Posterior cingulate gyrus (tissue), 11 donors: ENCODE data around the gene PTPRN2.
"Not testable (repeated sequence)": the region's sequence is repeated elsewhere in the genome, so short reads cannot be mapped to it uniquely, and the experiment has no call there.

Experiments
- DNase-seq, 10 donors: peaks; one replicate each; pipeline versions ENCODE4 v3.0.0 to v3.0.0-alpha.2; 2020 to 2021; ENCODE audit warnings: mixed read lengths in 3 of 10
- intact Hi-C: fragments of 100-400 bp; cut with DNase I; formaldehyde crosslinking; loops from one replicate; pipeline ENCODE4 v1.15.1; 2023

The PTPRN2 gene

DNA sequence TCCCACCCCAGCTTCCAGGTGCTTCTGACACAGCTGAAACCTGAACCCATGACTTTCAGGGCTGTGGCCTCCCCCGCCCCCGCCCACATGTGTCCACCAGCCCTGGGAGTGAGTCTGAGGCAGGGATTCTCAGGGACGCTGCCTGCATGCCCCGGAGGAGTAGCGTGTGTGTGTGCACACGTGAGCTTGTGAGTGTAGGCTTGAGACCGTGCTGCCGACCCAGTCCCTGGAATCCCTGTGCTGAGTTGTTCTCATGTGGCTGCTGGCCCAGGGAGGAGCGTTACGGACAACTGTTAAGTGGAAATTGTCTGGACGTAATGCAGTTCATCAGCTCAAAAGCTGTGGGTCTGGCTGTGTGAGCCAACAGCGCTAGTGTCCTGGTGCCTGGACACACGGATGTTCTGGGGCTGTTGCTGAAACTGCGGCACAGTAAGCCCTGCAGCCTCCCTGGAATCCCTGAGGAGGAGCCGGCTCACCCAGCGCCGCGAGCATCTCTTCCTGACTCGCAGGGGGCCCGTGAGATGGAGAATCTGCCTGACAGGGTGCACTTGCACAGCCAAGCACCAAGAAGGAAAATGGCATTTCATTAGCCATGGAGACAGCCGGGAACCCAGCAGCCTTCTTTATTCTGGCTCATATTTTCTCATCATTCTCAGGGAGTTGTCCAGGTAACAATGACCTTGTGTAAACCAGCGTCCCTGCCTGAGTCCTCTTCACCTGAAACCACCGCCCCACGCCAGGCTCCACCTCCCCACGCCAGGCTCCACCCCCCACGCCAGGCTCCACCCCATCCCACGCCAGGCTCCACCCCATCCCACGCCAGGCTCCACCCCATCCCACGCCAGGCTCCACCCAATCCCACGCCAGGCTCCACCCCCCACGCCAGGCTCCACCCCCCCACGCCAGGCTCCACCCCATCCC lies 603.9 kb downstream of the PTPRN2 start:
- DNase-seq: peak in 1 of 10 donors; percentile 59
- intact Hi-C loops: no loop called here

DNA sequence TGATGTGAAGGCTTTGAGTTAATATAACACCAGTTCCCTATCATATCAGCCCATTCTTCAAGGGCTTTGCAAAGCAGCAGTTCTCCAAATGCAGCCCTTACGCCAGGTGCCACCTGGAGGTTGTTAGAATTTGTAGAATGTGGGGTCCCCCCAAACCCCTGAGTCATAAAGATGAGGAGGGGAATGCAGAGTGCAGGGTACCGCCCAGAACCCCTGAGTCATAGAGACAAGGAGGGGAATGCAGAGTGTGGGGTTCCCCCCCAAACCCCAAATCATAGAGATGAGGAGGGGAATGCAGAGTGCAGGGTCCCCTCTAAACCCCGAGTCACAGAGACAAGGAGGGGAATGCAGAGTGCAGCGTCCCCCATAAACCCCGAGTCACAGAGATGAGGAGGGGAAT lies 605.8 kb downstream of the PTPRN2 start:
- intact Hi-C loops: no loop called here
- no peak for DNase-seq

DNA sequence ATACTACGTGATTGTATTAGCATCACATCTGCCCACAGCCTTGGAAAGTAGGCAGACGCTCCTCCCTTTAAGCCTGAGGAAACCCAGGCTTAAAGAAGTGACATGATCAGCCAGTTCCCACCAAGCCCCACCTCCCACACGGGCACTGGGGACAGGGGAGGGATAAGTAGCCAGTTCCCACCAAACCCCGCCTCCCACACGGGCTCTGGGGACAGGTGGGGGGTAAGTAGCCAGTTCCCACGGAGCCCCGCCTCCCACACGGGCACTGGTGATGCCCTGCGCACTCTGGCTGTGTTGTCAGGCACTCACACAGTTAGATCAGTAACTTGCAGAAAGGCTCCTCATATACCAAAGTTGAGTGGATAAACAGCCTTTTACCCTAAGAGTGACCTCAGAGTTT lies 606.8 kb downstream of the PTPRN2 start:
- intact Hi-C loops: no loop called here
- DNase-seq: peak in 1 of 10 donors; percentile 46

DNA sequence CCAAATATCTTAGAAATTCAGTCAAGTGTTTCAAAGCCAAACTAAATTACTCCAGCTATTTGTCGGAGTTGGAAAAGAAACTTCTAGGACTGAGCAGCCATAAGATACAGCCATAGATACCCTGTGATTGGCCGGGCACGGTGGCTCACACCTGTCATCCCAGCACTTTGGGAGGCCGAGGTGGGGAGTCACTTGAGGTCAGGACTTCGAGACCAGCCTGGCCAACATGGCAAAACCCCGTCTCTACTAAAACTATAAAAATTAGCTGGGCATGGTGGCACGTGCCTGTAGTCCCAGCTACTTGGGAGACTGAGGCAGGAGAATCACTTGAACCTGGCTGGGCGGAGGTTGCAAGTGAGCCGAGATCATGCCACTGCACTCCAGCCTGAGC lies 607.3 kb downstream of the PTPRN2 start:
- DNase-seq: peak in 2 of 10 donors; percentile 20 to 55
- intact Hi-C loops: not testable (repeated sequence)

DNA sequence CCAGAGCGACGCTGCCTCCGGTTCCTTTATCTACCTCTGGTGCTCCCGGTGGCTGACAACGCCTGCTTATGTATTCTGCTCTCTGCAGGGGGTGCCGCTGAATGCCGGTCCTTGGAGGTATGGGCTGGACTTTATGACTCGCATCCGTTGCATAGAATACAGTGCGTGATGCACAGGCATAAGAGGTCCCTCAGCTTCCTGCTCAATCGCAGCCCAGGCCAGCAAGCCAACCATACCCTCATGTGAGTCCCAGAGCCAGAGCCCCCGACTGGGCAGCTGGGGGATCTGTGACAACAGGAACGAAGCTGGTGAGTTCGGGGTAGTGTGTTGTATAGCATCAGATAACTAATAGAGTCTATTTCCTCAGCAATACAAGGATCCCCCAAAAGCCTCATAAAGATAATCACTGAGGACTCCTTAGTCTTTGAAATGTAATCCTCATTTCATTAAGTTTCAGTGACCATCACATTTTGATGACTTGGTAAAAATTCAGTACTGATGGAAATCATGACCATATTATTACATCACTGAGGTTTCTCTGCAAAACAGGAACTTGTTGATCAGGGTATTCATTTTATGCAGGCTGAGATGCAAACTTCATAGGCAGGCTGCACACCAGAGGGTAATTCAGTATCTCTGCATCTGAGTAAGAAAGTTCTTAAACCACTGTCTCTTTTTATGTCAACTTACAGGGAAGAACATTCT lies 607.8 kb downstream of the PTPRN2 start:
- DNase-seq: peak in 1 of 10 donors; percentile 39
- intact Hi-C loops: no loop called here

DNA sequence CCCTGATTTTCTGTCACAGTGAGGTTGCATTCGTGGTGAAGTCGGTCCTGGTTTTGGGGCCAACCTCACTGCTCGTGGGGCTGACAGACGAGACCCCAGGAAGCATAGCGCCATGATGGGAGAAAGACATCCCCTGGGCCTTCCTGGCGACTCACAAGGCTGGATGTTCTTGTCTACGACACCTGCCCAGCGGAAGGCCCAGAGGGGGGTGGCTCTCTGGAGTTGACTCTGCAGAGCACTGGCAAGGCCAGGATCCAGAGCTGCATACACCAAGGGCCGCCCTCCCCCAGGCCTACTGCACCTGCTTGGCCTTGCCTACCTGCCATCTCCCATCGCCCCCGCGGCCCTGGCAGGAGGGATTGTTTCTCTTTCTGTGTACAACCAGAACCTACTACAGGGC lies 608.9 kb downstream of the PTPRN2 start:
- peak in 1 of 10 donors; percentile 66 for DNase-seq
- intact Hi-C loops: no loop called here

DNA sequence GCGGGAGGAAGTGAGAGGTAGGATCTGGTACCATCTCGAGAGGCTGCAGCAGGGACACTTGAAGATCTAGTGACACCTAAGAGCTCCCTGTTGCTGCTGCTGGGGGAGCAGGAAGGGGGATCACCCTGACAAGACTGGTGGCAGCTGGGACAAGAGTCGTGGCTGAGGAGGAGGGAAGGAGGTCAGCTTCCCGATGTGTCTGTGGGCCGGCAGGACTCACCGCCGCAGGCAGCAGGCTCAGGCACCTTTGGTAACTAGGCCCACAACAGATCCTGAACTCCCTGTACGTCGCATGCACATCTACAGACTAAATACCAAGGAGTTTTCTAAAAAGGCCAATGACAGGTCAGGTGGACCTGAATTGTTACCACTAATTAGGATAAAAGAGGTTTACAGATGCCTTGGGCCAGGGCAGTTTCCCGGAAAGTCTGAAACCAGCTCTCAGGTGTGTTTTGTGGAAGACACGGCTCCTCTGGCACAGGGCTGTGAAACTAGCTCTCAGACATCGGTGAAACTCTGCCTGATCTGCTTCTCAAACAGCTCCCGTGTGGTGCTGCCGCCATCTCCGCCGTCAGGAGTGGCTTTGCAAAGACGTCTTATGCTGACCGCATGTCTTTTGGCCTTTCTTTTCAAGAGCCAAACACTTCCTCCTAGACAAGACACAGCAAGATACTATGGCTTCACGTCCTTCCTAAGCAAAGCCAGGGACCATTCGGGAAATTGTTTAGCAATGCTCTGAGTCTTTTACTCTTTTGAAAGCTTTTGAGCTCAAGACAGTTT lies 609.7 kb downstream of the PTPRN2 start:
- intact Hi-C loops: no loop called here
- DNase-seq: peak in 1 of 10 donors; percentile 47

DNA sequence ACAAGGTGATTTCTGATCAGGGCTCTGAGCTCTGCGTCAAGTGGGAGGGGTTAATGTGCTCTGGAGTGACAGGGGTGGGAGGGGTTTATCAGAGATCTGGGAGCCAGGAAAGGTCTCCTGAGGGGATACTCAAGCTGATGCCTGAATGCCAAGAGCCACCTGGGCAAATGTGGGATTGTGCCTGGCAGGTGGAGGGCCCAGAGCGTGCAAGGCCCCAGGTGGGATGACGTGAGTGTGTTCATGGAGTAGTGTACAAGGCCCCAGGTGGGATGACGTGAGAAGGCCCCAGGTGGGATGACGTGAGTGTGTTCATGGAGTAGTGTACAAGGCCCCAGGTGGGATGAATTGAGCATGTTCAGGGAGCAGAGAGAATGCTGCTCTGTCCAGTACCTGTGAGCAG lies 610.3 kb downstream of the PTPRN2 start:
- intact Hi-C loops: no loop called here
- peak in 1 of 10 donors; percentile 31 for DNase-seq

DNA sequence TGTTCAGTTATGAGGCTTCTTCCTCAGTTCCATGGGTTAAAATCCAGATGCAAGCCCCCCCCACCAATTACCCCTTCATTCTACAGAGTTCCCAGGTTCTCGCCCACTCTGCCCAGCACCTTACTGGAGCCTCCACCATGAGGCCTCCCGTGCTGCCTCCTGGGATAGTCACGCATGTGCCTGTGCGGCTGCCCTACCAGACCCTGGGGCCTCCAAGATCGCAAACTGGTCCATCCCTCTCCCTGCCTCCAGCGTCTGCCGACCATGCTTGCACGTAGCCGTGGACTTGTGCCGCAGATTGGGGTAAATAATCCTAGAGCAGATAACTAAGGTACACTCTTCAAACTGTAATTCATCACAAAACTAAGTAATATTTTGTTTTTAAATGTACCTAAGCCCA lies 611.2 kb downstream of the PTPRN2 start:
- peak in 1 of 10 donors; percentile 31 for DNase-seq
- intact Hi-C loops: no loop called here

DNA sequence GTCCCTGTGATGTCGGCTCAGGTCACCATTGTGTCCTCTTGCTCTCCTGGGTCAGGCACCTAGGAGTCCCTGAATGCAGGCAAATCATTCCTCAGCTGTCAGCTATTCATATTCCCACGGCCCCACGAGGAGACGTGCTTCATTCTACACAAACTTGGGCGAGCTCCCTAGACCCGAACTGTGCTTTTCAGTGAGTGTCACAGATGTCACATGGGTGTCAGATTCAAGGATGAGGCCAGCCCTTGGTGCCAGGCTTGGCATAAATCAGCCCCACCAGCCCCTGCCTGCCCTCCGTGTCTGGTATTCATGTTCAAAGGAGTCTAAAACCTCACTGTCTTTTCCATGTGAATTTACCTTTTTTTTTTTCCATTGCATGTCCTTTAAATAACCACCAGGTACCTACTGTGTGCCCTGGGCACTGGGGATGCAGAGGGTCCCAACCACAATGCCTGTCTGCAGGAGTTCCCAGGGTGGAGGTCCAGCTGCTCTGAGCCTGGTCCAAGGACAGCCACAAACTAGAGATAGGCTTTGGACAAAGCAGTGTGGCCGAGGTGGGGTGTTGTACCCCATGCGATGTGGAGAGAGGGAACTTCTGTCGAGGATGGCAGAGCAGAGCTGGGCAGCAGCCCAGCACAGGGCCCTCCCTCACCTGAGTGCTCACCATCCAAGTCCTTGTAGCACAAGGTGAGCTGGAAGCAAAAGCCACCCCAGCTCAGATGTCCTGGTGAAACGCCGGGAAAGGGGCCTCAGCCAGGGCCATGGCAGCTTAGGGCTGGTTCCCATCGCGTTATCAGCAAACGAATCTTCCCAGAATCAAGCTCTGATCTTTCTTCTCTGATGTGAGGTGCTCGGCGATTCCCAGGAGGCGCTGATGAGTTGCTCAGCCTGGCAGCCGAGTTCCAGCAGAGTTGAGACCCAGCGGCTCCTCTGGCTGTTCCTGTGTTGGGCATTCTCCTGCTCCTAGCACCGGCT lies 611.9 kb downstream of the PTPRN2 start:
- intact Hi-C loops: no loop called here
- peak in 1 of 10 donors; percentile 59 for DNase-seq

DNA sequence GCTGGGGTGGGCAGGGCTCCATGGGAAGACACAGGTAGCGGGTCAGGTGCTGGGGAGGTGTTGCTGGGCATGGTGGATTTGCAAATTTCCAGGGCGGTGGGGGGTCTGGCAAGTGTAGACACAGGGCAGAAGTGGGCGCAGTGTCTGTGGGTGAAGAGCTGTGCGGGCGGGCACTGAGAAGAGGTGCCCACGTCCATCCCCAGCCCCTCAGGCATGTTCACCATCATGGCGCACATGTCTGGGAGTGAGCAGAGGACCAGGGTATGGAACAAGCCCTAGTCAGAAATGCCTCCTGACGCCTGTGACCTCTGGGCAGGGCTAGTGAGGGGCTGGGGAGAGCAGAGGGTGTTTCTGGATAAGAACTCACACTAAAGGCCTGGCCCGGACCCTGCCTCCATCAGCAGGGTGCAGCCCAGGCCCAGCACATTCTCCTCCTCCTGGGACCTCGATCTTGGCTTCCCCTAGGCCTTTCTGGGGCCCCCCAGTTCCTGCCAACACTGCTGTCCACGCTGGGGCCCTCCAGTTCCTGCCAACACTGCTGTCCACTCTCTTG lies 612.9 kb downstream of the PTPRN2 start:
- peak in 1 of 10 donors; percentile 52 for DNase-seq
- intact Hi-C loops: no loop called here

DNA sequence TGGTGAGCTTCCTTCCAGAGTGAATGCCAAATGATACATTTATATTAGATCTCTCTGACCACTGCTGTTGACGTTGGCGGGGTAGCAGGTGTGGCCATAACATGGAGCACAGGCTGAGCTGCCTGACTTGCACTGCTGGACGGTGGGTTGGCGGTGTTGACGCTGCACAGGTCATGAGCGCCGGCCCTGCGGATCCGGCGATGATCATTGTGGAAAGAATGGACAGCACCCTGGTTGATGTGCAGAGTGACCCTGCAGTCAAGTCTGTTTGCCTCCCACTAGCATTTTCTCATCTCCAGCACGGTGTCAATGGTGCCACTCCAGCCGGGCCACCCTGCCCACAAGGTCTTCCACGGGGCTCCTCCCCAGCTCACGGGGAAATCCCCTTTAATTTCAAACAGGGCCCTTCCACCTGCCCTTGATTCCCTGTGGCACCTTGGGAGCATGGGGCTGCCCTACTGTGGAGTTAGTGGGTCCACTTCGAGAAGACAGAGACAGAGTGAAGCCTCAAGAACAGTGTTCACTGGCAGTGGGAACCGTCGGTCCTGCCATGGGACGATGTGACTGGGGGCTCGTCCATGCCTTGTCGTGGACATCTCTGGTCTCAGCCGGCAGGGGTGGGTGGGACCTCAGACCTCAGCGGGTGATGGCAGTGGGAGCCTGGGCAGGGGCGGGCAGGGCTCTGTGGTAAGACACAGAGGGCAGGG lies 613.5 kb downstream of the PTPRN2 start:
- peak in 1 of 10 donors; percentile 59 for DNase-seq
- intact Hi-C loops: no loop called here

DNA sequence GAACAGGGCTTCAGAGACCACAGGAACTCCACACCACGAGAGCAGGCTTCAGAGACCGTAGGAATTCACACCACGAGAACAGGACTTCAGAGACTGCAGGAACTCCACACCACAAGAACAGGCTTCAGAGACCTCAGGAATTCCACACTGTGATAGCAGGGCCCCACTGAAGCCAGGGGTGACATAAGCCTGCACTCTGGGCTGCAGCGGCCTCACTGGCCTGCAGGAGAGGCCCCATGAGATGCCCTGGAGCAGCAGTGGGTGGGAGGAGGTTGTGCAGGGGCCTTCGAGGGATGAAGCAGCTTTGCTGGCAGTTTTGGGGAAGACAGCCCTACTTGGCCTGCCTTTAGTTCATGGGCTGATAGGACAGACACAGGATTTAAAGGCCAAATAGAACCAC lies 614.7 kb downstream of the PTPRN2 start:
- peak in 1 of 10 donors; percentile 7 for DNase-seq
- intact Hi-C loops: no loop called here

DNA sequence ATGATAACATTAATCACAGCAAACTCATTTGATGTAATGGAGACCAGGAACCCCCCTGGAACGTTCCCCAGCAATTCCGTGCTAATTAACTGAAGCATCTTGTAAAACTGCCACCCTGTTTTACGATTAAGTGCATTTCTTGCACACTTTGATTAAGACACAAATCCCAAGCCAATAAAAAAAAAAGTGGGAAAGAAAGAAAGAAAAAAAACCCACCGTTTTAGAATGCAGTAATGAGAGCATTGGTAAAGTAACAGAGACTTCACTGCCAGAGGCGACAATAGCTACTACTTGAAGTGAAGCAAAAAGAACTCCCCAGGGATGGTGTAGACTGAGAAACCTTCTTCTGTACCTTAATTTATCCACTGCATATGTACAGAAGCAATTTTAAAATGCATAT lies 616.1 kb downstream of the PTPRN2 start:
- intact Hi-C loops: no loop called here
- no peak for DNase-seq

DNA sequence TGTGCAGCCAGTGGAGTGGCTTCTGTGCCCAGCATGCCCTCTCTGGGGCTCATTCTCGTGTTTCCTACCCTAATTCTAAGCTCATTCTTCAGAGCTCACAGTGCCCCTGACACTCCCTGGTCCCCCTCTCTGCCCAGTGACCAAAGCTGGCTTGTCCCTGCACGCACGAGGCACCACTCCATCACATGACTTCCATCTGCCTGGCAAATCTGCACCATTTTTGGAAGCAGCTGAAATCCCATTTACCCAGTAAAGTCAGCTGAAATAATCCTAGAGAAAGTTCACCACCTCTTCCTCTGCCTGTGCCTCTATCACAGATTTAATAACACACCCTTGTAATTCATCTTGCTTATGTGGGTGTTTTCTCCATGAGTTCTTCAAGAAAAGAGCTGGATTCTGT lies 616.9 kb downstream of the PTPRN2 start:
- intact Hi-C loops: no loop called here

DNA sequence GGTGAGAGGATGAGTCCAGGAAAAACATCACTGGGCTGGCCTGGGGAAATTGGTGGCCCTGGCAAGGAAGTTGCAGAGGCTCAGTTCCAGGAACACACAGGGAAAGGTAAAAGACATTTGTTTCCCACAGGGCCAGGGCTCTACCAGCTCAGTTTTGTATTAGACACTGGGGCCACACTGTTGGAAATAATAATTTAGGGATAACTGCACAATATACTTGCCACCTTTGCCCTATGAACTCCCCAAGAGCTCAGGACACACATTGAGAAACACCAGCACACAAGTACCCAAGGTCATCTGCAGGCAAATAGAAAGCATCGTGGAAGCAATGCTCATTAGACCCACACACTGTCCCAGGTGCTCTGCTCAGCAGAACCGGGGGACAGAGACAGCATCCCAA lies 617.6 kb downstream of the PTPRN2 start:
- no peak for DNase-seq
- intact Hi-C loops: no loop called here

More for the DNA sequence above, 616.9 kb downstream of the PTPRN2 start:
- peak in 1 of 10 donors; percentile 83 for DNase-seq

DNA sequence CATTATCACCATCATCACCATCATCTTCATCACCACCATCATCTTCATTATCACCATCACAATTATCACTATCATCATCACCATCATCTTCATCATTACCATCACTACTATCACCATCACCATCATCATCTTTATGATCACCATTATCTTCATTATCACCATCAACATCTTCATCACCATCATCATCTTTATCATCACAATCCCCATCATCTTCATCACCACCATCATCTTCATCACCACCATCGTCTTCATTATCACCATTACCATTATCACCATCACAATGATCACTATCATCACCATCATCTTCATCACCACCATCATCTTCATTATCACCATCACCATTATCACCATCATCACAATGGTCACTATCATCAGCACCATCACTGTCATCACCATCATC lies 621.1 kb downstream of the PTPRN2 start:
- intact Hi-C loops: no loop called here
- DNase-seq: no peak

DNA sequence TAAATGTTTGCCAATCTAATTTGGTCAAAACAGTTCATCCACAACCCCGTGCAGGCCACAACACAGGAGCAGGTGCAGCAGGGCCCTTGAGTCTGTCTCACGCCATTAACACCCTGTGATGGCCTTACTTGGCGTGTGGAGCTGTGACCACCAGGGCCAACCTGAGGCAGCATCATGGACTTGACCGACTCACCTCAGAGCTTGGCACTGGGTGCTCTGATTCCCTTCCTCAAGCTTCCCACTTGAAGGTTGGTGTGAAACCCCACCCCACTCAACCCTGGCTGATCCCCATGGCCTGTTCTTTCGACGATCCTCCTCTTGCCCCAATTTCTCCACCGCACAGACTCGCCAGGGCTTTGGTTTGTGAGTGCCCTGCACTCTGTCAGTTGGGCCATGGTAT lies 623.1 kb downstream of the PTPRN2 start:
- DNase-seq: peak in 1 of 10 donors; percentile 9
- intact Hi-C loops: no loop called here

DNA sequence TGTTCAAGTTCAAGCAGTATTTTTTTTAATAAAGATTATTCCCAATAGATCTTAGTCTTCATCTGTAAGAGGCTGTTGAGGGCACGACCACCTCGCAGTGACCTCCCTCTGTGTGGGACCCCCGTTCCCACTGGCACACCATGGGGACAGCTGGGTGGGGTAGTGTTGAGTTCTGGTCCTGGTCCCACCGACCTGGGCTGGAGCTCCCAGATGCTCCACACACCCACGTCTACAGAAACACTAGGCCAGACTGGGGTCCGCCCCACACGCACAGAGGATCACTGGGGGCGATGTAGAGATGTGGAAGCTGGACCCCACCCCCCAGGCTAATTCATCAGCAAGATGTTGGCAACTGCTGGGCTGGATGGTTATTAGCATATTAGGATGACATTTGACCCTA lies 623.6 kb downstream of the PTPRN2 start:
- intact Hi-C loops: no loop called here
- no peak for DNase-seq
